Measurements from ENCODE around the gene PASK.

Gene PASK

DNA sequence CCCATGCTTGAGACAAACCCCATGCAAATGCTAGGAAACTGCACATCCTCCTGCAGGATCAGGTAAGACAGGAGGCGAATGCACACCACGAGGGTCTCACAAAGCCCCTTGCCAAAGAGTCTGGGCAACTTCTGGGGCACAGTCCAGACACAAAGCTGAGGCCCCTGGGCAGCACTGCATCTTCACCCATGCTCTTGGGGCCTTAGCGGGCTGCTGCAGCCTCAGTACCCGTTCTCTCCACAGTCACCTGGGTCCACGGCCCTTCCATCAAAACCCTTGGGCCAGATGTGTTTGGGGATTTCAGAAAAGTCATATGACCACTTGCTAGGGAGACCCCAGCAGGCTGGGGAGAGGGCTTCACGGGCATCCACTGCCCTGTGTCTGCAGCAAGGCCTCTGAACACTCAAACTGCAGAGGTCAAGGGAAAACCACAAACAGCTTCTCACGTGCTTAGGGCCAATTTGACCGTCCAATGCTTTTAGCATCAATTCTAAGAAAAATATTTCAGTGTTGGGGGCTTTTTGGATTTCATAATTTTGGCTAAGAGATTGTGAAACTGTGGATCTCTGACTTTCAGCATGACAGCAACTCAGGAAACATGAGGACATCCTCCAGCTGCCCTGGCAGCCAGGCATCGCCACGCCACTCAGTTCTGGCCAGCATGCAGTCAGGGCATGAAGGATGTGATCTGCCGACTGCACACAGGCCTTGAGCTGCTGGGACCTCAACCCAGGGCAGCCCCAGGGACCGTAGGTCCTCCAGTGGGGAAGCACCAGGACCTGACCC is 20.0 kb downstream of the PASK start:
- no peak for DNase-seq (ENCODE audit: extremely low spot score)
- TF ChIP-seq FOXA1 (IDR thresholded peaks at IDR 0.05) (no peak), ELF4 (IDR thresholded peaks at IDR 0.05) (no peak), BHLHE40 (IDR thresholded peaks at IDR 0.05; ENCODE audit: borderline replicate concordance) (no peak), TARDBP (IDR thresholded peaks at IDR 0.05) (no peak), ZNF384 (IDR thresholded peaks at IDR 0.05) (no peak), HDGF (IDR thresholded peaks at IDR 0.05; ENCODE audit: borderline replicate concordance) (no peak), SUZ12 (IDR thresholded peaks at IDR 0.05) (no peak), ARNT (IDR thresholded peaks at IDR 0.05) (no peak), FOXM1 (IDR thresholded peaks at IDR 0.05; ENCODE audit: borderline replicate concordance) (no peak), LEF1 (IDR thresholded peaks at IDR 0.05; ENCODE audit: borderline replicate concordance) (no peak), NFRKB (IDR thresholded peaks at IDR 0.05) (no peak), FOXK2 (IDR thresholded peaks at IDR 0.05) (no peak), SP1 (IDR thresholded peaks at IDR 0.05) (no peak)
- TF ChIP-seq, protein P1, sequence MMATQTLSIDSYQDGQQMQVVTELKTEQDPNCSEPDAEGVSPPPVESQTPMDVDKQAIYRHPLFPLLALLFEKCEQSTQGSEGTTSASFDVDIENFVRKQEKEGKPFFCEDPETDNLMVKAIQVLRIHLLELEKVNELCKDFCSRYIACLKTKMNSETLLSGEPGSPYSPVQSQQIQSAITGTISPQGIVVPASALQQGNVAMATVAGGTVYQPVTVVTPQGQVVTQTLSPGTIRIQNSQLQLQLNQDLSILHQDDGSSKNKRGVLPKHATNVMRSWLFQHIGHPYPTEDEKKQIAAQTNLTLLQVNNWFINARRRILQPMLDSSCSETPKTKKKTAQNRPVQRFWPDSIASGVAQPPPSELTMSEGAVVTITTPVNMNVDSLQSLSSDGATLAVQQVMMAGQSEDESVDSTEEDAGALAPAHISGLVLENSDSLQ (IDR thresholded peaks at IDR 0.05), result no peak
- ChIA-PET POLR2A (no interaction called here), CTCF (interaction anchor here (0.5 kb wide), 1 partner anchor 51 kb away, joined by 8 read pairs; no protein-coding TSS in a partner anchor)

DNA sequence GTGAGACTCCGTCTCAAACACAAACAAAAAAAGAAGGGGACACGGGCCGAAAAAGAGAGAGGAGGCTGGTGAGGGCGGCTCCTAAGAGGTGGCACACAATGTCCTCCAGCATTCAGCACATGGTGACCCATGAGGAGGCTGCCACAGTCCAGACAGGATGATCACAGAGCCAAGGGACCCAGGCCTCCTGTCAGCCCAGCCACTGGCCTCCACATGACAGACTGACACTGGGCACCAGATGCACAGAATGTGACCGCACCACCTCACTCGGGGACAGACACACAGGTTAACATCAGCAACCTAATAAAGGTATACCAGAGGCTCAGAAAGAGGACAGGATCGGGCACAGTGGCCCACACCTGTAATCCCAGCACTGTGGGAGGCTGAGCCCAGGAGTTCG is 21.0 kb downstream of the PASK start:
- DNase-seq (ENCODE audit: extremely low spot score), result no peak
- CTCF ChIA-PET, result no interaction called here
- POLR2A ChIA-PET, result no interaction called here
- no peak for TF ChIP-seq SUZ12 (IDR thresholded peaks at IDR 0.05)
- TF ChIP-seq, protein P1 (IDR thresholded peaks at IDR 0.05), result no peak
- no peak for TF ChIP-seq TARDBP (IDR thresholded peaks at IDR 0.05)
- no peak for TF ChIP-seq ARNT (IDR thresholded peaks at IDR 0.05)
- no peak for TF ChIP-seq ZNF384 (IDR thresholded peaks at IDR 0.05)
- no peak for TF ChIP-seq CTBP1 (IDR thresholded peaks at IDR 0.05; ENCODE audit: borderline replicate concordance)
- TF ChIP-seq FOXK2 (IDR thresholded peaks at IDR 0.05), result no peak
- no peak for TF ChIP-seq FOXM1 (IDR thresholded peaks at IDR 0.05; ENCODE audit: borderline replicate concordance)
- TF ChIP-seq LEF1 (IDR thresholded peaks at IDR 0.05; ENCODE audit: borderline replicate concordance), result no peak
- no peak for TF ChIP-seq NFRKB (IDR thresholded peaks at IDR 0.05)

DNA sequence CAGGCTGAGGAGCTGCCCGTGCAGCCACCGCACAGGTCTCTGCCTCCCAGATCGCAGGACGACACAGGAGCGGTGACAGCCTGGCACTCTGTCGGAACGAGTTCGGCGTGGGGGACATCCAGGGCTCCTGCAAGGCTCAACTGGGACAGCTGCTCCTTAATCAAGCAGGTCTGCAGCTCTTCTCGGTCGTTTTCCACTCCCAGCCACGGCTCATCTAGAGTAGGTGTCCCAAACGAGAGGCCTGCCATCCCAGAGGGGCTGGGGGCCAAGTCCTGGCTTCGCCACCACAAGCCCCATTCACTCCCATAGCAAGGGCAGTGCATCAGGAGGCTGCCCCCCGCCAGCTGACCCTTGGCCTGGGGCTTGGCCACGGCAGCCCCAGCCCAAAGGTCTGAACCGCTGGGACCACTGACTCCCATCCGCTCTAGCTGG is 22.5 kb downstream of the PASK start:
- POLR2A ChIA-PET, result no interaction called here
- TF ChIP-seq CTBP1 (IDR thresholded peaks at IDR 0.05; ENCODE audit: borderline replicate concordance) (no peak), SUZ12 (IDR thresholded peaks at IDR 0.05) (no peak), ELF4 (IDR thresholded peaks at IDR 0.05) (no peak), ZNF384 (IDR thresholded peaks at IDR 0.05) (no peak), TARDBP (IDR thresholded peaks at IDR 0.05) (no peak), L3MBTL2 (conservative IDR thresholded peaks at IDR 0.05) (no peak), NFRKB (IDR thresholded peaks at IDR 0.05) (no peak), FOXA1 (IDR thresholded peaks at IDR 0.05) (no peak), FOXK2 (IDR thresholded peaks at IDR 0.05) (no peak), BHLHE40 (IDR thresholded peaks at IDR 0.05; ENCODE audit: borderline replicate concordance) (no peak), SP1 (IDR thresholded peaks at IDR 0.05) (no peak), ARNT (IDR thresholded peaks at IDR 0.05) (no peak), FOXM1 (IDR thresholded peaks at IDR 0.05; ENCODE audit: borderline replicate concordance) (no peak), LEF1 (IDR thresholded peaks at IDR 0.05; ENCODE audit: borderline replicate concordance) (no peak), HDGF (IDR thresholded peaks at IDR 0.05; ENCODE audit: borderline replicate concordance) (no peak)
- TF ChIP-seq, protein P1 (IDR thresholded peaks at IDR 0.05), result no peak
- CTCF ChIA-PET, result no interaction called here
- DNase-seq (ENCODE audit: extremely low spot score), result no peak

DNA sequence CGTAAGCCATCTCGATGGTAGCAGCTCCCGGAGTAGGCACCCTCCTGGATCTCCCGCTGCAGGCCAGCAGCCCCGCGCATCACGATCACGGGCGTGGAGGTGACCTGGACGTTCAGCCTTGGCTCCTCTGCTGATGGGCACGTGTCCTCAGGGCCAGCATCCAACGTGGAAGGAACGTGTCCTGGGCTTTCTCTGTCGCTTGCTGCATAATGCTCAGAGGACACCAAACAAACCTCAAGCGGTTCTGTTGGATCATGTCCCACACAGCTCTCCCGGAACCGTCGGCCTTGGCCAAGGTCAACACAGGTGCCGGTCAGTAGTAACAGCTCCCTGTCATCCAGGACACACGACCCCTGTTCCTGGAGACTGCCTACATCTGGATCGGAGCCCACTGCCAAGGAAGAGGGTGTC is 23.1 kb downstream of the PASK start:
- POLR2A ChIA-PET, result no interaction called here

DNA sequence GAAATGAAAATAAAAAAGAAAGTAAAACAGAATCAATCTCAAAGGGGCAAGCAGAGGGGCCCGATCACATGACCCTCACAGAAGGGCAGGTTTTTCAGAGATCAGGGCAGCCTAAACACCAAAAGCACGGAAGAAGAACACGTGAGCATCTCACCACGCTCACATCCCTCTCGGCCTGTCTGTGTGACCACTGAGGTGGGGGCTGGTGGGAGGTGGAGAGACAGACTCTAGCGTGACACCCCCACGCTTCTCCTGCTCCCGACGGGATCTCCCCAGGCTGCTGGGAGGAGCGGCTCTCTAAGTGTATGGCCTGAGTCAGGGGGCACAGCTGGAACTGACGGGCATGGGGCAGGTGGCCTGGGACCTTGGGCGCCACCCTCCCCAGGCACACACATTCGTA is 23.6 kb downstream of the PASK start:
- TF ChIP-seq TARDBP (IDR thresholded peaks at IDR 0.05), result no peak
- TF ChIP-seq, protein P1 (IDR thresholded peaks at IDR 0.05), result no peak
- no peak for TF ChIP-seq SP1 (IDR thresholded peaks at IDR 0.05)
- TF ChIP-seq ELF4 (IDR thresholded peaks at IDR 0.05), result no peak
- TF ChIP-seq NFRKB (IDR thresholded peaks at IDR 0.05), result no peak
- no peak for TF ChIP-seq FOXA1 (IDR thresholded peaks at IDR 0.05)
- TF ChIP-seq L3MBTL2 (conservative IDR thresholded peaks at IDR 0.05), result no peak
- ChIA-PET CTCF (no interaction called here), POLR2A (no interaction called here)
- DNase-seq (ENCODE audit: extremely low spot score), result no peak

More for the DNA sequence above, 23.1 kb downstream of the PASK start:
- CTCF ChIA-PET, result no interaction called here
- no peak for DNase-seq (ENCODE audit: extremely low spot score)
- TF ChIP-seq, protein P1 (IDR thresholded peaks at IDR 0.05), result no peak
- TF ChIP-seq ELF4 (IDR thresholded peaks at IDR 0.05) (no peak), NFRKB (IDR thresholded peaks at IDR 0.05) (no peak), HDGF (IDR thresholded peaks at IDR 0.05; ENCODE audit: borderline replicate concordance) (no peak), SUZ12 (IDR thresholded peaks at IDR 0.05) (no peak), ZNF384 (IDR thresholded peaks at IDR 0.05) (no peak)

Data from HEK293T (cell line).